Cerebellar cortex (tissue), 1 donor: ENCODE data around the gene ABHD5.

ENCODE experiments used
- DNase-seq: peaks from one replicate; pipeline ENCODE4 v3.0.0-alpha.2; 2015; ENCODE audit warnings: low spot score

Gene ABHD5

DNA sequence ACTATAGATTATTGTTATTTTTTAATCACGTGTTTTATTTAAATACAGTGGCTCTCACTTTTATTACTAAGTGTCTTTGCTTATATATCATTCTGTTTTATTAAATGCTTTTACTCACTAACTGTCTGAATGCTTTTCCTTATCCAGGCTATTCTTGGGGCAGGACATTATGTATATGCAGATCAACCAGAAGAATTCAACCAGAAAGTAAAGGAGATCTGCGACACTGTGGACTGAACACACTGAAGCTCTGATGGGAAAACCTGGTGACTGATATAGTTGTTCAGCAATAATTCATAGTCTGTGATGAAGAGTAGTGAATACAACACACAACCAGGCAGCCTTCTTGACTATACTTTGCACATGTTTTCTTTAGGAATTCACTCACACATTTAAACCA is 27.6 kb downstream of the ABHD5 start:
- DNase-seq = no peak

DNA sequence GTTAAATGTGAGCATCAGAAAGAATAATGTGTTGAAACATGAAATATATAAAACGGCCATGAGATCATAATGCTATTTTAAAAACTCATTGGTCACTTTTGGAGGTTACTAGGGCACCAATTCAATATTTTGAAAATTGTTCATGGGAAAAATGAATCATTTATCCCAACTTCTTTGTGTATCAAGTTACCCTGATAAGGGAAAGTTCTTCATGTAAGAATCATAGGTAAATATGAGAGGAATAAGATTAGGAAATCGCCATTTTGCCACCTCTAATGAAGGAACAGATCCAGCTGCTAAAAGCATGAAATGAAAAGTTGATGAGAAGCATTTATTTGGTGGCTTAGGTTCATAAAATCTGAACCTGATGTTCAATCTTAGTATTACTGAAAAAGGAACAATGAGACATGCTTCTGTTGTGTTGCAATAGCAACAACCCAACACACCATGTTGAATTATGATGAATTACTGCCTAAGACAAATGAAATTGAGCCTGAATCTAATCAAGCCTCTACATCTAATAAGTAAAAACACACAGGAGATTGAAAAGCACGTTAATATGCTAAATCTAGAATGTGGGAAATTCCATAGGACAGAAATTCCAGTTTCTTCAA is 32.5 kb downstream of the ABHD5 start:
- DNase-seq = no peak

DNA sequence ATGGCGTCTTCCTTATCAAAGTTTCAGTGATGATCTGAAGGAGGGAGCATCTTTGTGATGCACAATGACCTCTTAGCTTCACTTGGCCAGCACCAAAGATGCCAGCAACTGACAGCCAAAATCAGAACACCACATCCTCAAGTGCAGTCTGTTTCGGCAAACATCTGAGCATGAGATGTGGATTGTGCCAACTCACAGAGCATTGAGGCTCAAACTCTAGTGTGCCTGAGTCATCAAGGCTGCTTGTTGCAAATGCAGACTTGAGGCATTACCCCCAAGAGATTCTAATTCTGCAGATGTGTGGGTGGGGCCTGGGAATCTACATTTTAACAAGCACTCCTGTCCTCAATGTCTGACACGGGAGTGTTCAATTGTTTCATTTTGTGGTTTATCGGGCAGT is 35.8 kb downstream of the ABHD5 start:
- DNase-seq = no peak

DNA sequence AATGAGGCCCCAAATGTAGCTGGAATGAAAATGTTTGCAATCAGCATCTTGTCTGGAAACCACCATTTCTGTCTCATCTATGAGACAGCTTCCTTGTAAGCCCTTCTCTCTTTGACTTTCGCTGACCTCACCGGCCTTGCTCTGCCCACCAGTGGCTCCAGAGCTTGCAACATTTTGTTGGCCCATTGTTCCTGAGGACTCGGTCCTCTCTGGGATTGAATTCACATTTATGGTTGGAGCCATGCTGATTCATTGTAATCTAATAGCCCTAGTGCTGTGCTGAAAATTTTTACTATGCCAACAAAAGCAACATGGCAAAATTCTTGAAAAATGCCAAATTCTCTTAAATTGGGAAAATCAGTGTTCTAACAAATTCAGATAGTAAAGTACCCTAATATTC is 37.2 kb downstream of the ABHD5 start:
- no peak for DNase-seq

DNA sequence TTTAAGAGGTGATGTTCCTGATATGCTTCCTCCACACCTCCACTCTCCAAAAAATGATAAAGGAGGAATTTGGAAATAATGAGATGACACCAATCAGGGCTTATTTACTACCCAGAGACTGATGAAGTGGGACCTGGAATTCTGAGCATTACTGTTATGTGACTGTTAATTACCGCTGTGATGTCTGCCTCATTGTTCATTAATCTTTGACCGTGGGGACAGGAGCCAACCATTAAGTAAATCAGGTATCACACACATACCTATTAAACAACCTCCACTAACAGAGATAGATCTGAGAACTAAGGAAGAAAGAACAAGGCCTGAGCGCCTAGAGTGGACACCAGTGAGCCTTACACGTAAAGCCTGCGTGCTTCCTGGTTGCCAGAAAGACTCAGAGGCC is 37.7 kb downstream of the ABHD5 start:
- no peak for DNase-seq

DNA sequence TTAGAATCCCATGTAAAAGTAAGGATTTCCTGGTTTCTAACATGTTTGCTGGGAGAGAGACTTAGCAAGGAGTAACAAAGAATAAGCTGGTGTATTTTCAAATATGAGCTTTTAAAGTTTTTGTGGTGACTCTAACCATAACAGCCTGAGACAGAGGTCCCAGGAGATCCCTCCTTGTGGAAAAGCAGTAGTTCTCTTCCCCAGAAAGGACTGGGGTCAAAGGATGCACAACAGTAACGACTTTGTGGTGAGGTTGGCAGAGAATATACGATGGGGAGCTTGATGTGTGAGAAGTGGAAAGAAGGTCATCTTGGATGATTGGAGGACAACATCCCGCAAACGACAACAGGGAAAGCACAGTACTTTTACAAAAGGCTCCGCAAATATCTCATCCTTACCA is 38.2 kb downstream of the ABHD5 start:
- no peak for DNase-seq

DNA sequence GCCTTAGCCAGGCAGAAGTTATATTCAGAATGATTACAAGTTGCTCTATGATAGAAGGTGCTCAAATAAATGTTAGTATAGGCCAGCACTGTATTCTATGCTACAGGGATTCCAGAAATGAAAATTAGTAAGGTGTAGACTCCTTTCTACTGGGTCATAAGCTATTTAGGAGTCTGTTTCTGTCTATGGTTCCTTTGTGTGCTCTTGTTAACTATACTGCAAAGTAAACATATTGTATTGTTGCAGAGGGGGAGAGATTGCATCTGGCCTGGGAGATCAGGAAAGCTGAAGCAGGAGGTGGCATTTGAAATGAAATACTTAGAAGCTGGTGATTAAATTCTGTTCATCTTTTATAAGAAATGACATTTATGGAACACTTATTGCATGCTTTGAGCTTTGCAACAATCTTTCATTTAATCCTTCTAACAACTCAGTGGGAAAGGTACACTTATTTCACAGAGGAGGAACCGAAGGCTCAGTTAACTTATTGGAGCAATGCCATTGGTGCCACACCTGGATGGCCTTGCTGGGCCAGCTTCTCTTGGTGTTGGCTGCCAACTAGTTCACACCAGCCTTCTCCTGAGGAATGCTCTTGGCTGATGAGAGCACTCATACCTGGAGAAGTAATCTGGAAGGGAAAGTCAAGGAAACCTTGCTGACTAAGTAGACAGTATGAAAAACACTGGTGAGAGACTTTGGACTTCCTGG is 39.1 kb downstream of the ABHD5 start:
- DNase-seq = no peak

DNA sequence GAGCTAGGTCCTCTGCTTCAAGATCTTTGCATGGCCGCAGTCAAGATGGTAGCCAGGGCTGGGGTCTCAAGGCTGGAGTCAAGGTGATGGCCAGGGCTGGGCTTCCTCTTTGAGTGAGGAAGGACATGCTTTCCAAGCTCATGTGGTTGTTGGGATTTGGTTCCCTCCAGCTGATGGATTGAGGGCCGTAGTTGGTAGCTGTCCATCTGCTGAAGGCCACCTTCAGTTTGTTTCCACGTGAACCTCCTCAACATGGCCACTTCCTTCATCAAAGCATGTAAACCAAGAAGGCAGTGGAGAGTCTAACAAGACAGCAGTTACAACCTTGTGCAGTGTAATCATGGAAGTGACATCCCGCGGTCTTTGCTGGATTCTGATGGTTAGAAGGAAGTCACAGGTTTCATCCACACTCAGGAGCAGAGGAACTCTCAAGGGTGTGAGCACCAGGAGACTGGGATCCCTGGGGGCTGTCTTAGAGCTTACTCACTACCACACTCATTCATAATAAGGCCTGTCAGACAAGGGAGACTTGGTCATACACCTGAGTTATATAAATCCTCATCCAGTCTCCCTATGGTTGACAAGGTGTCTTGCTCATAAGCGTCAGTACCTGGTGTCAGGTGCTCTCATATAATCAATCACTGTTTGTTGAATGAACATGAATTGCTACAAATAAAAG is 42.1 kb downstream of the ABHD5 start:
- DNase-seq = no peak

DNA sequence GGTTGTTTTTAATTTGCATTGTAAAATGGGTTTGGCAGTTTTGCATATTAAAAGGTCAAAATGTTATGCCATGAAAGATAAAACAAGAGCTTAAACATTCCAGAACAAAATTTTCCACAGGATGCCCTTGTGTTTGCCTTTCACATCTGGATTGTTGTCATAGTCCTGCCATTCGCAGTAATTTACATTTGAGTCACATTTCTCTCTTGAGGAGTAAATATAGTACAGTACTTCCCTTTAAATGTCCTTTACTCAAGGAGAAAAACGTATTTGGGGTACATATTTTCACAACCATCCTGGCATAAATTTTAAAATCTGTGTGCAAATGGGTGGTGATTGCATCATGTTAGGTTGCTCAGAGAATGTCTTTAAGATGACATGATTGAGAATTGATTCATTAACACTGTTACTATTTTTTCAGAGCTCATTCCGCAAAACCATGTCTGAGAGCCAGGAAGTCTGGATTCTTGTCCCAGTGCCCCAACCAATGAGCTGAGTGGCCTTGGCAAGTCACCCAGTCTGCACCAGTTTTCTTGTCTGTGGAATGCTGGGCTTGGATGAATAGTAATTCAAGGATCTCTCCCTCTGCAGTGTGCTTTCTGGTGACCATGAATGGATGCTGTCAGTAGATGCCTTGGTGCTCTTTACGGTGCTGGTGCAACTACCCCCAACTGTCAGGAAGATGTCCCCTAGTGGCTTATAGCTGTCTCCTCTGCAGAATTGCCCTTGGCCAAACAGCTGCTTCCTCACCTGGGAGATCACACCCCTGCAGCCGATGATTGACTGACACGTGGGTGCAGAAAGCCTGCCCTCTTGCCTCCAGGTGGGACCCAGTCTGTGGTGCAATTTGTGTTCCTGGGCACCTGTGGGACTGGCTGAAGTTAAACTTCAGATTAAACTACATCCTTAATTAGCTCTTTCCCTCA is 43.0 kb downstream of the ABHD5 start:
- DNase-seq = no peak

DNA sequence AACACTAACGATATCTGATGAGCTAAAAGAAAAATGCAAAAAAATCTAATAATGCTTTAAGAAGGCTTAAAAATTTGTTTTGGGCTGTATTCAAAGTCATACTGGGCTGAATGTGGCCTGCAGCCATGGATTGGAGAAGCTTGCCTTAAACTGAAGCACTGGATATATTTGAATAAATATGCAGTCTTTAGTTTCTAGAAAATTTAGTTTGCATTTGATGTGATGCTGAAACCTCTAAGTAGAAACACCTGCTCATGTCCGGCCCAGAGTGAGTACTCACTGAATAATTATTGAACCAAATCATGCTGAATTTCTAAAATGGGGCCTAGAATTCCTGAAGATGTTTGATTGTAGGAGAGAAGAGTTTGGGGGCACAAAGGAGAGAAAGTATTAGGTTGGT is 43.9 kb downstream of the ABHD5 start:
- DNase-seq = no peak

DNA sequence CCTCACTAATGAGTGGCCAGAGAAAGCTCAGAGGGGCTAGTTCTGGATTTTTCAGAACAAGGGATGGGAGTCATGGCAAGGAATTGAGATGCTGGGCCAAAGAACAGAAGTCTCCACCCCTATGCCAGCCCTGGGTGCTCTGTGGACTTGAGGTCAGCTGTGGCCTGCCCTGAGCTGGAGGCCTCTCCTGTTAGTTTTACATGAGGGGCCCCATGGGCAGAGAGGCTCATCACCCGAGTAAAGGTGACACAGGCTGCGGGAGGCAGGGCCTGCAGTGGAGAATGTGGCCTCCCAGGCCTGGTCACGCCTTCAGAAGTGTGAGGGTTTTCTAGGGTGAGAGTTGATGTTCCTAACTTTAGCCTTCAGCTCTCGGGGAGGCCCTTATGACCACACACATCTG is 44.9 kb downstream of the ABHD5 start:
- DNase-seq = no peak

DNA sequence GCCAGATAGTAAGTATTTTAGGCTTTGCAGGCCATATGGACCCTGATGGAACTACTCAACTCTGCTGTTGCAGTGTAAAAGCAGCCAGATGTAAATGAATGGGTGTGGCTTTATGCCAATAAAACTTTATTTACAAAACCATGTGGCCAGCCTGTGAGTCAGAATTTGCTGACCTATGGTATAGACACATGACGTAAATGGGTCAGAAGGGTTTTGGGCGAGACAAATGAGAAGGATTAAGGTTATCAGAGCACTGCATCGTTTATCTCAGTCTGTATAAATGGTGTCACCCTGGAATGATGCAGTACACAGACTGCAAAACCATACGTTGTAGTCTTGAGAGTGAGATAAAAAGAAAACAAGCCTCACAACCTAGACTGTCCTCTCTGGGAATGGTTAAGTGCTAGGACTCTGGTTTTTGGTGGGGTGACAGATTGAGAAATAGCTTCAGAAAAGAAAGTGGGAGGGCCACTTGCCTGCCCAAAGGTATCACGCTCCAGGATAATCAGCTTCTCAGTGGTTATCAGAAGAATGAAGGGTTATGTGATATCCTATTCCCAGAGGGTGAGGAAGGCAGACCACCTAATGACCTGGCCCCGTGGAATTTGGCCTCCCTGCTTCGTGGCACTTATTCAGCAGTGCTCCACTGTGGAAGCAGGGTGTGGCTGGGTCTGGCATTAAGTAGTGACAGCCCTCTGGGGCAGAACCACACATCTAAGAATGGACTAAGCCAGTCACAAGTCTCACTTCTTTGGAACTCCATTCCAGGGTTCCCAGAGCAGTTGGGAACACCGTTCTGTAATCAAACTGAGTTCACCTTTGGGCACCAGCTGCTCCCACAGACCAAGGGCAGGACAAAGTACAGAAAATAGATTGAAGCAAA is 46.1 kb downstream of the ABHD5 start:
- no peak for DNase-seq

DNA sequence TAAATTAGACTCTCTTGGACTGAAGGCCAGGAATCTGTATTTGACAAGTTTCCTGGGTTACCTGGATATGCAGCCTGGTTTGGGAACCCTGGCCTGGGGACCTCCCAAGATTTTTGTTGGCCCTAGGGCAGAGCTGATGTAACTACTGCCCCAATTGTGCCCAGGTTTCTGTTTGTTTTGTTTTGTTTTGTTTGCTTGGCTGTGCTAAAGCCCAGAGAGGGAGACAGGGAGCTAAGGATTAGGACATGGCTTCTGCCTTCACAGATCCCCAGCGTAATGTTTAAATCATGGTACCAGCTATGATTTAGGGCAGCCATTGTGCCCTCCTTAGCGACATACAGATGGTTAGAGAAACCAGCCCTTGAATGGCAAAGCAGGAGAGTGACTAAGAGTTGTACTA is 47.6 kb downstream of the ABHD5 start:
- DNase-seq = no peak

DNA sequence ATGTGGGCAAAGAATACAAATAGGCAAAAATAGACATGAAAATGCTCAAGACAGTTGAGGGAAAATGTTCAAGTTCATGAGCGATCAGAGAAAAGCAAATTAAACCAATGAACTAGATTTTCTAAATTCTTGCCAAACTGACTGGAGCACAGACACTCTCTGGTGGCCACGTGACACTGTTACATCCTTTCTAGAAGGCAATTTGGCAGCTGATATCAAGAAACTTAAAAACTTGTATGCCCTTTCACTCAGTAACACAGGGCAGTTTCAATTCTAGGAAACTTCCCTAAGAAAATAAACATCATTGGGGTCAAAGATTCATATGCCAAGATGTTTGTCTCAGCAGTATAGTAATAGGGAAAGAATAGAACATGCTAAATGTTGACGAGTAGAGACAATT is 52.2 kb downstream of the ABHD5 start:
- no peak for DNase-seq

DNA sequence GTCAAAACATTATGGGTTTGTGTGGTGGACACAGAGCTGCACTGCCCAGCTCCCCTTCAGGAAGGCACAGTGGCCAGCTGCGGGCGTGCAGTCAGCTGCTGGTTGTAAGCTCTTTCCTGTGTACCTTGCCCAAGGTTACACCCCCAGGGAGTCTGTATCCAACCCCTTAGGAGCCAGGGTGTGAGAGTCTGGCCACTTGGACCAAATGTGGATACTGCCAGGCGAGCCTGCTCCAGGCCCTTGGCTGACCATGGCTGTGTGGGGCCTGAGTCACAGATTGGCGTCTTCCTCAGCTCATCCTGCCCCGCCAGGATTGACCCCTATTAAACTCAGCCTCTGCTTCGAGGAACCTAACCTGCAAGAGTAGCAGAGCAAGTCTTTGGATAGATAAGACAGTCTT is 56.9 kb downstream of the ABHD5 start:
- no peak for DNase-seq

DNA sequence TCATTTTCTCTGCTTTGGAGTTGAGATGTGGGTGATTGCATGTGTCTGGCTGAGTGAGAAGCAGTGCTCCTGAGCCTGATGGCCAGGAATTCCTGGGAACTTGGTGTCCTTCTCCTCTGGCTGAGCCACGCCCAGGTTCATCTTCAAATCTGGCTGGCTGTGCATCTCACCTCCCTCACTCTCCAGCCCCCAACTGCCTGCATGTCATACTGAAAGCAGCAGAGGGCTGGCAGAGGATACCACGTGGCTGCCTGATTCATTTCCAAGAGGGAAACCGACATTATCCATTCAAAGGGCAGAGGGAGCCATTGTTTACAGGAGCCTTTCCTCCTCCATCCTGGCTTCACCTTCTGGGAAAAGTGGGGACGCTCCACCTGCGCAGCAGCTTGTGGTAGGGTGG is 57.4 kb downstream of the ABHD5 start:
- DNase-seq = no peak

DNA sequence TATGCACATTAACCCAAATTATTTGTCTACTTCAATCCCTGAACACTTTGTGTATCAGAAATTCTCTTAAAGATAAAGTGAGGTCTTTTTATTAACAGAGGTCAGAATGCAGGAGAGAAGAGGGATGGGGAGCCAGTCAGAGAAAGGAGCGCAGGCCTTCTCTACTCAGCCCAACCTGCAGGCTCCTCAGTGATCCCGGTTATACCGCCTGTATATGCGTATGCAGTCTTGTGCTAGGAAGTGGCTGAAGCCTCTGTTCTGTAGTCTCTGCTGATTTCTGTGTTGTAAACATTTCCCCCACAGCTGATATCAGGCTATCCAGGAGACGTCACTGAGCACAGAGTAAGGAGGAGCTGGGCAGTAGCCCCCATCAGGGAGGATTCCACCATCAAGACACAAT is 57.9 kb downstream of the ABHD5 start:
- DNase-seq = no peak

DNA sequence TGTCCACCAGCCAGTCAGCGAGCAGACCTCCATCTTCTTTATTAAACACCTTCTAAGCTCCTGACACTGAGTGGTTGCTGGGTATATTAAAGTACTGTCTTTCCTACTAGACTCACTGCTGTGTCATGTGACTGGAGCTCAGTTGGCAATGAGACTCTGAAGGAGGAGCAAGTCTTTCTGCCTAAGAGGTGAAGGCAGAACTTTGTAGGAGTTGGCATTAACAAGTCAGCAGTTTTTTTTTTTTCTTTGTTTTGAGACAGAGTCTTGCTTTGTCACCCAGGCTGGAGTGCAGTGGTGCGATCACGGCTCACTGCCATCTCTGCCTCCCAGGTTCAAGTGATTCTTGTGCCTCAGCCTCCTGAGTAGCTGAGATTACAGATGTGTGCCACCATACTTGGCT is 62.2 kb downstream of the ABHD5 start:
- DNase-seq = no peak

DNA sequence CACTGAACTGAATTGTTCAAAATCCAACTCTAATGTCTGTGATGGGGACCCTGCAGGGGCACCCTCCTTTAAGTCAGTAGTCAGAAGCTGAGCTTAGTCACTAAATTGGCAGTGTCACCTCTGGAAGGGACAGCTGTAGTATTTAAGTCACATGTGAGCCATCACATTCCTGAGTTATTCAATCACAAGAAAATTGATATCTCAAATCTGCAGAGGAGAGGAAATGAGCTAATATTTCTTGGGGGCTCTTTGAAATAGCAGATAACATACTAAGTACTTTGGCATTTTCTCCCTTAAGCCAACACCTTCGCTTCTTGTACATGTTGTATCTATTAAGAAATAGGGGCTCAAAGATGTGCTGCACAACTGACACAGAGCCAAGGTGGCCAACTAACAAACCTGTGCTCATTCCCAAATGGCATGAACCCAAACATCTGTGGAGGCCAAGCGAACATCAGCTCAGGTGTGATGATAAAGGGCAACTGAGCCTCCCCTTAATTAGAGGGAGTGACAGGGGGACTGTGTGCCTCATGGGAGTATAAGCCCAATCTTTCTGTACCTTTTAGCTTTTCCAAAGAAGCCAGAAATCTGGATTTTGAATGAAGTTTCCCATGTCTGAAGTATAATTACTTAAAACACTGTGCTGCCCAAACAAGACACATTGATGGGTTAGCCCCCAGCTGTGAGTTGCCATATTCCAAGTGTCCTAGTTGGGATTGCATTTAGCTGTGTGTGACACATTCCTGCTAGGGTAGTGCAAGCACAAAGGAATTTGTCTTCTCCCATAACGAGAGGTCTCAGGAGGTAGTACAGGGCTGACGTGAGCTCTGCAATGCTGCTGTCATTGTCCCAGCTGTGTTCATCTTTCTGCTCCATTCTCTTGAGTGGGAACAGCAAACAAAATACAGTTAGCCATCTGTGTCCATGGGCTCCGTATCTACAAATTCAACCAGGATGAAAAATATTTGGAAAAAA is 63.3 kb downstream of the ABHD5 start:
- no peak for DNase-seq

DNA sequence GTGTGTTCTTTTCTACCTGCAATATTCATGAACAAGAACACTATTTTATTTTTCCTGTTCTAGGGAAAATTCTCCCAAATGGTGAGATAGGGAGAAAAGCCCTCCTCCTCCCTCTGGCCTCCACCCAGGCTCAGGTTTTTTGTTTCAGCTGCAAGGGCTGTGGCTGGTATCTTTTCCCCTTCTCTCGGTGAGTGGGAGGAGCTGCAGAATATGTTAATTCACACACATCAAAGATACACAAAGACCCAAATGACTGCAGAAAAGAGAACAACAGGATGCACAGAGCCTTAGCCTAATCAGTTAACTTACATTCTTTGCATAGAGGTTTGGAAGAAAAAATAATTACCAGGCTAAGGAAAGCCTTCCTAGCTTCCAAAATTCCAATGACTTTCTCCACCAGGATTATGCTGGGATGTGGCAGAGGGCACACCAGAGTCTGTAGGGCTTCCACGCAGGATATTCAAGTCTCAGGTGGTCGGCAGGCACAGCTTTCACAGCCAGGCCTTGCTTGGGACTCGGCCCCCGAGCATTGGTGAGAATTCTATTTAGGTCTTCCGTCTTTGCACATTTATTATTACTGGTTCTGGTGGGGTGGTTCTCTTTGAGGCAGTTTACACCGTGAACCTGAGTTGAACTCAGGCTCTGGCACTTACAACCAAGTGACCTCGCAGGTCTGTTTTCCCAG is 64.9 kb downstream of the ABHD5 start:
- DNase-seq = no peak
